Measurements from ENCODE around the gene PLPP1.
"Not testable (repeated sequence)": the region's sequence is repeated elsewhere in the genome, so short reads cannot be mapped to it uniquely, and the experiment has no call there.

PLPP1 gene

DNA sequence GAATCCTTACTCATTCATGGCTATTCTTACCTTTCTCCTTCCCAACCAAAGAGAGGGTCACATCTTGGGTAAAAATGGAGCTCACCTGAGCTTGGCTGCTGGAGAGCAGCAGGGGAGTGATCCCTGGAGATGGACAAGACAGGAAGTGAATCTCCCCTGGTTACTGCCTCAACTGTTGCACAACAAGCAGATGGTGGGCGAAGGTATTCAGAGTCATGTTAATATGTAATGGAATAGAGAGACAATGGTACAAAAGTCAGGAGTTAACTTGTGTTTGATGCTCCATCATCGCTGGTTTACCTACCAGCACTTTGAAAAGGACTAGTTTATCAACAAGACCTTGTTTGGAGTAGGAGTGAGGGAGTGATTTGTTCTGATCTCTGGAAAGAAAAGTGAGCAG is 13.0 kb upstream of the PLPP1 start:
- FAIRE-seq = no peak

GRCh38 chr5:55546947-55547346 is 12.2 kb upstream of the PLPP1 start:
- DNase-seq (ENCODE audit: insufficient read length, low spot score) = no peak
- FAIRE-seq = no peak

More for the DNA sequence above, 13.0 kb upstream of the PLPP1 start:
- DNase-seq (ENCODE audit: insufficient read length, low spot score) = no peak

DNA sequence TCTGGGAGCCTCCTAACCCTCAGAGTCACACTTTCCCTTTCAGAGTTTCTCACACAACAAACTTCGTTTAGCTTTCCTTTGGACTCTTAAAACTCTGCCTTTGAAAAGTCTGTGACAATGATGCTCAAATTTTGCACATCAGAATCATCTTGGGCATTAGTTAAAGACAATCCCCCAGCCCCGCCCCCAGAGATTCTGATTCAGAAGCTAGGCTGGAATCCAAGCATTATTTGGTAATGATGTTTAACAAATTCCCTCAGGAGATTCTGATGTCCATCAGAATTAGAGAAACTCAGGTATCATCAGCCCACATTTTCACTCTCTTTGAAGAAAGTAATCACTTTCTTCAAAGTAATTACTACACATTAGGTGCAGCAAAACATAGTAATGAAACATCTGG is 9.6 kb upstream of the PLPP1 start:
- no peak for FAIRE-seq
- DNase-seq (ENCODE audit: insufficient read length, low spot score) = no peak

DNA sequence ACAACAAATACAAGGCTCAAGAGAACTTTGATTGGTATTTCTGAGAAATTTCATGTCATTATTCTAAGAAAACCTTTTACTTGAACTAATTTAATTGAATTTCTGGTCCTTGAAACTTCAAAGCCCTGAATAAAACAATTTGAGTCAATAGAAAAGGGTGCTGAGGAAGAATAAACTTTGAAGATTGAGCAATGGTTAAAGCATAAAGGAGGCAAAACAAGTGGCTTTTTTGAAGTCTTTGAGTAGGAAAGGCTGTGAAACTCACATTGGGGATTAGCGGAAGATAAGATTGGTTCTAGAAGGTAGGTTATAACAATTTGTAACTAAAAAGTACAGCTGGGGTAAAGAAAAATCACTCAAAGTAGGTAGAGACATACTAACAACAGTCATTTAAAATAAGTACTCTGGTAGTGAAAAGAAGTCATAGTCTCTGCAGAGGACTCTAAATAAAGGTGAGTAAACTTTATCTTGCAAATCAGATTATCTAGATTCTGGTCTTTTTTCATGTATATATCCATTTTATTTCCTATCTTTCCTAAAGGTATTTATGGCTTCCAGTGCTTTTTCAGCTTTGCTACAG is 6.4 kb upstream of the PLPP1 start:
- FAIRE-seq (no peak), DNase-seq (ENCODE audit: insufficient read length, low spot score) (no peak)

- FAIRE-seq (no peak), DNase-seq (ENCODE audit: insufficient read length, low spot score) (no peak)
These were observed 5.8 kb upstream of the PLPP1 start for GRCh38 chr5:55540525-55540924.

GRCh38 chr5:55540024-55540423 is 5.3 kb upstream of the PLPP1 start:
- FAIRE-seq = no peak

GRCh38 chr5:55538661-55539060 is 3.9 kb upstream of the PLPP1 start:
- FAIRE-seq (no peak), DNase-seq (ENCODE audit: insufficient read length, low spot score) (no peak)

More at GRCh38 chr5:55540024-55540423, 5.3 kb upstream of the PLPP1 start:
- DNase-seq (ENCODE audit: insufficient read length, low spot score) = no peak

GRCh38 chr5:55537315-55537714 is 2.6 kb upstream of the PLPP1 start:
- FAIRE-seq; DNase-seq (ENCODE audit: insufficient read length, low spot score): not testable (repeated sequence)

DNA sequence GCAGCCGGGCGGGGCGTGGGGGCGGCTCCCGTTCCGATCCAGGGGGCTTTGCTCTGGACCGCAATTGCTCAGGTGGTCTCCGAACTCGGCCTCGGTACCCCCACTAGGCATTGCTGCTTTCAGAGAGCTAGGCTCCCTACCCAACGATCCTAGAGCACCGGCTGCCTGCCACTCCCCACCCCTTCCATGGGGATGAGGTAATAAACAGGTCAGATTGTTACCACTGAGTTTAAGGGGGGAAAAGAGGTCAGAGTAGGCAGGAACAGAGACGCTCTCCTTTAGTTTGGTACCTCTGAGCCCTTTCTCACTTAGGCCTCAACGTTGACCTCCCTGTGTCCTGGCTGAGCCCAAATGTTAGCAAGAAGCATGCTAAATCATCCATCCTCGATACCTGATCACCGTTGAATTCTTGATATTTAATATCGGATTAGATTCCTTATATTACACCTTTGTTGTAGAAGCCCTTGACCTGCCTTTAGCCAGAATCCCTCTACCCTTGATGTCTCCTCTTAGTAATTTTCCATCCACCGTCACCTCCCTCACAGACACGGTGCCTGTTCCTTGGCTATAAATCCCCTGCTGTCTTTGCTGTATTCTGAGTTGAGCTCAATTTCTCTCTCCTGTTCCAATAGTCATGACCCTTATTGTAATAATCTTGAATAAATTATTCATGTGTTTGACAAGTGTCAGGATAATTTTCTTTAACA is 588 bp upstream of the PLPP1 start:
- no peak for DNase-seq (ENCODE audit: insufficient read length, low spot score)
- no peak for FAIRE-seq

GRCh38 chr5:55533521-55534435 is 986 bp downstream of the PLPP1 start:
- DNase-seq (ENCODE audit: insufficient read length, low spot score) (peak; percentile 56), FAIRE-seq (no peak)

DNA sequence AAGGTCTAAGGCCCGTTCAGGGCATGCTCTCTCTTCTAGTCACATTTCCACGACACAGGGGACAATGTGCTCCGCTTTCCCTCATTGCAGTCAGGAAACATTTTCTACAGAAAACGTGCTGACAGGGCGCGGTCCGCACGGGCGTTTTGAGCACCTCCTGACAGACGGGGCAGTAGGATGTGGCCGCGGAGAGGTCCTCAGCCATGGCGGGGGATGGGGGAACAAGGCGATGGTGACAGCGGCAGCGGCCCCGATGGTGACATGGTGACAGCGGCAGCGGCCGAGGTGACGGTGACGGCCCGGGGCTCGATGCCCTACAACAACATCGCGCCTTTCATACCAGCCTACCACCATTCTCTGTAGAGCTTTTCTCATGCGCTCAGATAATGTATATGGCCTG is 4.1 kb downstream of the PLPP1 start:
- DNase-seq (ENCODE audit: insufficient read length, low spot score) (no peak), FAIRE-seq (no peak)

GRCh38 chr5:55524816-55525215 is 9.9 kb downstream of the PLPP1 start:
- DNase-seq (ENCODE audit: insufficient read length, low spot score) (no peak), FAIRE-seq (no peak)

- FAIRE-seq (no peak), DNase-seq (ENCODE audit: insufficient read length, low spot score) (no peak)
These were observed 11.5 kb downstream of the PLPP1 start for GRCh38 chr5:55523293-55523692.

- FAIRE-seq = no peak
- no peak for DNase-seq (ENCODE audit: insufficient read length, low spot score)
These were observed 12.9 kb downstream of the PLPP1 start for GRCh38 chr5:55521881-55522280.

- FAIRE-seq = peak; percentile 4
These were observed 14.5 kb downstream of the PLPP1 start for GRCh38 chr5:55520117-55520839.

GRCh38 chr5:55518831-55519390 is 15.9 kb downstream of the PLPP1 start:
- DNase-seq (ENCODE audit: insufficient read length, low spot score) = no peak
- no peak for FAIRE-seq

More at GRCh38 chr5:55520117-55520839, 14.5 kb downstream of the PLPP1 start:
- no peak for DNase-seq (ENCODE audit: insufficient read length, low spot score)

DNA sequence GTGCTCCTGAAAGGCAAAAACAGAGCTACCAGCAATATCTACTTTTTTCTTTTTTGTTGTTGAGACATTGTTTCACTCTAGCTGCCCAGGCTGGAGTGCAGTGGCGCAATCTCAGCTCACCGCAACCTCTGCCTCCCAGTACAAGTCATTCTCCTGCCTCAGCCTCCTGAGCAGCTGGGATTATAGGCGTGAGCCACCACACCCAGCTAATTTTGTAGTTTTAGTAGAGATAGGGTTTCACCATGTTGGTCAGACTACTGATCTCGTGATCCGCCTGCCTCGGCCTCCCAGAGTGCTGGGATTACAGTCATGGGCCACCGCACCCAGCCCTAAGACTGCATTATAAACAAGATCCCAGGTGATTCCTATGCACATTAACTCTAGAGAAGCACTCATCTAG is 17.0 kb downstream of the PLPP1 start:
- DNase-seq (ENCODE audit: insufficient read length, low spot score) (no peak), FAIRE-seq (no peak)

DNA sequence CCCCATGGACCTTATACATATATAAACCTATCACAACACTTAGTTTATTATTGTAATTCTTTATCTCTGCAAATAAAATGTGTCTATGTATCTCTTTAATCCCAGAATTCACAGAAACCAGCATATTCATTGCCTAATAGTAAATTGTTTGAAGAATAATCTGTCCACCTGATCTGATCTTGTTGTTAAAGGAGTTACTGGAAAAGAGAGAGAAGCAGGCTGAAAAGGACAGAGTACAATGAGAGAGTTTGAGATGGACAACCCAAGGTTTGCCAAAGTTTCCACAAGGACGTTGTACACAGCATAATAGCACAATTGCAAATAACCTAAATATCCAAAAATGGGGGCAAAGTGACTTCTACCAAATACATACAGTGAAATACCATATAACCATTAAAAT is 23.8 kb downstream of the PLPP1 start:
- DNase-seq (ENCODE audit: insufficient read length, low spot score) = no peak
- no peak for FAIRE-seq

DNA sequence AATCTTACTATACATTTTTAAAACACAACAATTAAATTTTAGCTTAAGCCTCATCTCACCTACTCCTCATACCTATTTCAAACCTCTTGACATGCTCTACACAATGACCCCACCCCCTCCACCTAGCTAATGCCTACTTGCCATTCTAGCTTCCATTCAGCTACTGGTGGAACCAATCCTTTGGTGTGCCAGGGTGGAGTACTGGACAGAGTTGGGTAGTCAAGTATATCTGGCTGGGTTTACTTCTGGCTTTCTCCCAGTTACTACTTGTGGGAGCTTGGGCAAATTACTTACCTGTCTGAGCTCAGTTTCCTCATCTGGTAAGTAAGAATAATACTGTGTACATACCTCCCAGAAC is 24.3 kb downstream of the PLPP1 start:
- FAIRE-seq = no peak
- no peak for DNase-seq (ENCODE audit: insufficient read length, low spot score)

GRCh38 chr5:55509796-55510522 is 24.8 kb downstream of the PLPP1 start:
- no peak for FAIRE-seq
- no peak for DNase-seq (ENCODE audit: insufficient read length, low spot score)
